HepG2 (cell line): Measurements from ENCODE around the gene IGLON5. TPM values are rescaled to one million over a fixed set of nuclear protein-coding genes. Genes with fewer than 3 reads are reported as not detected.

ENCODE experiments used
- ATAC-seq: fragments of 200-7000 bp; cut with Tn5 transposase; 3 replicates; pipeline ENCODE4 v1.9.1; 2020; ENCODE audit warnings: mild to moderate bottlenecking, moderate library complexity
- BruUV-seq: library from RNA; stranded (reverse); fragments of 400-500 nt; replicated peaks from 2 replicates; lab custom pipeline; 2021; lab: Mats Ljungman, UMichigan
- CTCF ChIA-PET: fragments of 300-600 bp; formaldehyde crosslinking; extraction: SDS; loops from one replicate; lab custom pipeline; 2021; ENCODE audit warnings: low total read pairs, inconsistent platforms, low intra/inter-chr PET ratio; lab: Yijun Ruan, JAX
- POLR2A ChIA-PET: fragments of 350-600 bp; sonication (Branson Sonifier 250); formaldehyde crosslinking; loops from one replicate; lab custom pipeline; 2020; ENCODE audit warnings: antibody characterized with exemption, inconsistent platforms; lab: Yijun Ruan, JAX
- DNase-seq: peaks from one replicate; pipeline ENCODE4 v3.0.0-alpha.2; 2015; ENCODE audit warnings: low spot score
- FAIRE-seq: peaks from 3 replicates; lab custom pipeline; 2011; peaks lifted over from hg19 to GRCh38; lab: Jason Lieb, UNC
- H2AFZ ChIP-seq: one replicate; pipeline ENCODE4 v1.6.1; 2011; ENCODE audit warnings: low read length, inconsistent platforms
- H3K27ac ChIP-seq: fragments of 300-600 bp; 3 replicates; pipeline ENCODE4 v1.8.0; 2011; ENCODE audit warnings: mixed run types, mild to moderate bottlenecking, mixed read lengths, low read length, inconsistent platforms; ENCODE audit not compliant: insufficient read depth; ENCODE audit errors: extremely low read length
- H3K27me3 ChIP-seq, 2 experiments: fragments of 200-600 bp in 1 of 2; 2 replicates in 1 of 2; 3 replicates in 1 of 2; pipeline versions ENCODE4 v1.6.0 to v1.8.0; 2011; ENCODE audit warnings: low read length in 2 of 2, mild to moderate bottlenecking in 2 of 2, moderate library complexity in 2 of 2, inconsistent platforms in 1 of 2; ENCODE audit not compliant: insufficient read depth in 2 of 2, control insufficient read depth in 1 of 2
- H3K36me3 ChIP-seq, 2 experiments: fragments of 200-600 bp in 1 of 2; replicated peaks in 1 of 2; 2 replicates in 1 of 2; 3 replicates in 1 of 2; pipeline versions ENCODE4 v1.5.1 to v1.8.0; 2011; ENCODE audit warnings: low read length in 2 of 2, inconsistent platforms in 1 of 2; ENCODE audit not compliant: insufficient read depth in 2 of 2, control insufficient read depth in 1 of 2
- H3K4me1 ChIP-seq: 2 replicates; pipeline ENCODE4 v1.5.1; 2012; ENCODE audit warnings: low read length, inconsistent platforms; ENCODE audit not compliant: insufficient read depth
- H3K4me2 ChIP-seq: 2 replicates; pipeline ENCODE4 v1.6.0; 2011; ENCODE audit warnings: low read depth, low read length, inconsistent platforms
- H3K4me3 ChIP-seq, 3 experiments: fragments of 200-600 bp in 1 of 3; sonication (generic), shearing (Covaris generic) in 1 of 3; replicated peaks in 1 of 3; 2 replicates each; pipeline ENCODE4 v1.5.1; 2011 to 2016; ENCODE audit warnings: low read length in 3 of 3, inconsistent platforms in 2 of 3, low read depth in 2 of 3, mild to moderate bottlenecking in 2 of 3, control low read depth in 1 of 3, mixed read lengths in 1 of 3; ENCODE audit not compliant: insufficient read depth in 1 of 3
- H3K79me2 ChIP-seq: one replicate; pipeline ENCODE4 v1.6.1; 2011; ENCODE audit warnings: low read length, inconsistent platforms; ENCODE audit not compliant: insufficient read depth
- H3K9ac ChIP-seq: 2 replicates; pipeline ENCODE4 v1.6.0; 2011; ENCODE audit warnings: mild to moderate bottlenecking, low read depth, low read length, inconsistent platforms; ENCODE audit not compliant: insufficient read depth
- H3K9me3 ChIP-seq: 2 replicates; pipeline ENCODE4 v1.5.1; 2012; ENCODE audit warnings: mild to moderate bottlenecking, low read length
- H4K20me1 ChIP-seq: 2 replicates; pipeline ENCODE4 v1.6.0; 2011; ENCODE audit warnings: inconsistent platforms, mild to moderate bottlenecking, low read length, moderate library complexity; ENCODE audit not compliant: insufficient read depth
- CCAR2 ChIP-seq: fragments of 200-400 bp; formaldehyde crosslinking; optimal IDR thresholded peaks from 2 replicates; pipeline ENCODE3; 2018; ENCODE audit warnings: low read depth, mild to moderate bottlenecking, low read length, moderate library complexity
- DMAP1 ChIP-seq: IDR thresholded peaks from 2 replicates; pipeline ENCODE4 v1.6.1; 2016
- FOXK2 ChIP-seq: fragments of 450-650 bp; IDR thresholded peaks from 2 replicates; pipeline ENCODE4 v1.6.1; 2016
- IRX3 ChIP-seq: sonication (generic); formaldehyde crosslinking; IDR thresholded peaks from 2 replicates; pipeline ENCODE4 v1.8.1; 2023; ENCODE audit warnings: mild to moderate bottlenecking, low read depth, missing genetic modification reagents, borderline replicate concordance
- MEF2D ChIP-seq: sonication (generic); formaldehyde crosslinking; IDR thresholded peaks from 2 replicates; pipeline ENCODE4 v1.5.1; 2020; ENCODE audit warnings: mild to moderate bottlenecking, missing genetic modification reagents
- NCOR1 ChIP-seq: fragments of 200-600 bp; sonication (generic); IDR thresholded peaks from 2 replicates; pipeline ENCODE4 v1.7.0; 2017; ENCODE audit warnings: antibody characterized with exemption, low read length, borderline replicate concordance
- NPAS2 ChIP-seq: sonication (generic); formaldehyde crosslinking; IDR thresholded peaks from 2 replicates; pipeline ENCODE4 v1.8.0; 2022; ENCODE audit warnings: mild to moderate bottlenecking, missing genetic modification reagents, borderline replicate concordance
- PCBP2 ChIP-seq: fragments of 200-400 bp; formaldehyde crosslinking; optimal IDR thresholded peaks from 2 replicates; pipeline ENCODE3; 2018; ENCODE audit warnings: low read length, low read depth; ENCODE audit not compliant: poor library complexity, severe bottlenecking
- POLR2A ChIP-seq, 2 experiments: IDR thresholded peaks; 2 replicates each; pipeline ENCODE4 v1.6.1; 2011; ENCODE audit warnings: low read depth in 2 of 2, low read length in 2 of 2, mild to moderate bottlenecking in 1 of 2, moderate library complexity in 1 of 2; ENCODE audit not compliant: insufficient read depth in 1 of 2
- POLR2G ChIP-seq: fragments of 200-400 bp; formaldehyde crosslinking; IDR thresholded peaks from 2 replicates; pipeline ENCODE4 v1.6.1; 2018; ENCODE audit warnings: mild to moderate bottlenecking, low read depth, low read length, moderate library complexity
- REXO4 ChIP-seq: sonication (generic); formaldehyde crosslinking; IDR thresholded peaks from 2 replicates; pipeline ENCODE4 v1.8.0; 2022; ENCODE audit warnings: missing genetic modification reagents, mild to moderate bottlenecking, borderline replicate concordance
- RNF2 ChIP-seq: fragments of 450-650 bp; conservative IDR thresholded peaks from 2 replicates; pipeline ENCODE4 v1.6.1; 2016; ENCODE audit warnings: low read depth
- ZNF274 ChIP-seq: sonication (generic); formaldehyde crosslinking; IDR thresholded peaks from 2 replicates; pipeline ENCODE4 v1.5.1; 2020; ENCODE audit warnings: mild to moderate bottlenecking, missing genetic modification reagents
- ZNF563 ChIP-seq: sonication (generic); formaldehyde crosslinking; IDR thresholded peaks from 2 replicates; pipeline ENCODE4 v1.8.0; 2022; ENCODE audit warnings: mild to moderate bottlenecking, moderate library complexity, missing genetic modification reagents
- ZNF839 ChIP-seq: sonication (generic); formaldehyde crosslinking; IDR thresholded peaks from 2 replicates; pipeline ENCODE4 v1.4.0; 2020; ENCODE audit warnings: missing genetic modification reagents, mild to moderate bottlenecking, borderline replicate concordance
- WGBS: methylation state at CpG from one replicate; pipeline ENCODE4 v1.1.6; 2017; ENCODE audit warnings: low lambda C conversion rate; 5-methylcytosine and 5-hydroxymethylcytosine counted together
- in situ Hi-C: cut with HindIII; loops from 2 replicates; pipeline ENCODE4 v1.10.0; 2017; ENCODE audit warnings: low pct_unique_long_range_greater_than_20kb; ENCODE audit not compliant: extremely low pct_ligation_motif_present
- intact Hi-C: fragments of 100-400 bp; cut with micrococcal nuclease; formaldehyde crosslinking; loops from one replicate; pipeline ENCODE4 v1.10.0; 2022; ENCODE audit not compliant: unreplicated experiment
- polyA plus RNA-seq, 8 experiments: library from polyadenylated mRNA; depleted of rRNA in 3 of 8; stranded (reverse) in 7 of 8; unstranded in 1 of 8; fragments of >200 nt; fragmentation: Illumina TruSeq in 4 of 8; extraction: Trizol in 4 of 8; gene quantifications; 2 replicates each; pipeline versions ENCODE4 v1.2.1 to v1.2.3, GENCODE V29; 2011 to 2016; ENCODE audit warnings: low read depth in 4 of 8, missing spikeins in 1 of 8, mixed read lengths in 1 of 8; ENCODE audit not compliant: insufficient read depth in 1 of 8
- total RNA-seq, 5 experiments: library from RNA; depleted of rRNA; stranded (reverse); fragments of >200 nt; fragmentation: Illumina TruSeq; extraction: Trizol; gene quantifications; 2 replicates each; pipeline ENCODE4 v1.2.3, GENCODE V29; 2016; ENCODE audit warnings: low read depth in 1 of 5
- TF ChIP-seq, protein P1 (sequence below): sonication (generic); formaldehyde crosslinking; IDR thresholded peaks from 2 replicates; pipeline ENCODE4 v1.8.0; 2022; ENCODE audit warnings: low read depth, missing genetic modification reagents
- TF ChIP-seq, protein P2 (sequence below): IDR thresholded peaks from 2 replicates; pipeline ENCODE4 v1.6.1; 2012; ENCODE audit warnings: low read length, improper control_type of control experiment

IGLON5 gene
- total and polyA plus RNA-seq, 2 of the 13 experiments (the other 11 are each of a cell fraction or from before 2014, with no cell fraction given): 0.04 to 5.7 TPM

DNA sequence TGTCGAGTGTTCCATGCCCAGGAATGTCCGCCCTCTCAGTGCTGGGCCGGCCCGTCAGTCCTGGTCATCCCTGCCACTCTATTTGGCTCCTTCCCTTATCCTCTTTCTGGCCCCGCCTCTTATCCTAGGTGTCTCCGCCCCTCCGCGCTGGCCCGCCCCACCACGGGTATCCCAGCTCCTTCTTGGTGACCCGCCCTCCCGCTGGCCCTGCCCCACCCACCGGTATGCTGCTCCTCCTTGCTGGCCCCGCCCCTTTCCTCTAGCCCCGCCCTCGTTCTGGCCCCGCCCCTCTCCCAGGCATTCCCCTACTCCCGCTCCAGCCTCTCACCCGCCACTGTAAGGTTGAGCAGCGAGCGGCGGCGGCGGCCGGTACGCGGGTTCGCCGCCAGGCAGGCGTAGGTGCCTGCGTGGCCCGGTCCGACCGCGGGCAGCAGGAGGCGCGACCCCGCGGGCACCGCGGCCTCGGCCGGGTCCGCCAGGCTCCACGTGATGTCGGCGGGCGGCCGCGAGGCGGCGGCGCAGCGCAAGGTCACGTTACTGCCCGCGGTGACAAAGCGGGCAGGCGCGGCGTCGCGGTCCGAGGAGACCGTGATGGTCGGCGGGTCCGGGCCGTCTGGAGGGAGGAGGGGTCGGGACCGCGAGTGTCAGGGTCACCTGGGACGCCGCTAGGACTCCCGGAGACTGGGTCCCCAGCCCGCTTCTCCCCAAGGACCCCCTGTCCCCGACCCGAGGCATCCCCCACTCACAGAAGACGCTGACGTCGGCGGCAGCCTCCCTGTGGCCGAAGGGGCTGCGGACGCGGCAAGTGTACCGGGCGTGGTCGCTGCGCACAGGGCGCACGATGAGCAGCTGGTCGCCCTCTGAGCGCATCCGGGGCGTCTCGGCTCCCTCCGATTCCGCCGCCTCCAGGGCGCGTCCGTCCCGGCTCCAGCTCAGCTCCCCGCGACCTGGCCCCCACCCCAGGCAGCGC, 28.5 kb downstream of the IGLON5 start:
- Histone ChIP-seq H3K27me3 (no peaks in the 10 kb centered on the region), H3K27ac (peak overlapping the region; percentile 67), H3K4me3 (peak overlapping the region; percentile 45 to 80 (median 80); a peak in 5 of 6 replicates), H3K9ac (peak overlapping the region; percentile 73), H3K79me2 (no peaks in the 10 kb centered on the region), H3K9me3 (no peaks in the 10 kb centered on the region), H2AFZ (no peak overlapping the region), H3K36me3 (peaks cover 4 to 8% of the 10 kb centered on the region in 2 experiments; a peak in 4 of 5 replicates), H3K4me1 (peaks cover 55% of the 10 kb centered on the region), H4K20me1 (peaks cover 9% of the 10 kb centered on the region; the same call in 1 of the 2 replicates), H3K4me2 (peak overlapping the region; percentile 86)
- in situ Hi-C loops: loop anchor here (5.0 kb wide), 1 partner anchor 57 kb away; no protein-coding TSS in a partner anchor
- peak; percentile 51 for ATAC-seq
- FAIRE-seq: no peak
- 64% methylated on average over 82 of the region's 107 CpGs for WGBS
- DNase-seq: peak; percentile 82
- intact Hi-C loops: loop anchor here (1.0 to 2.0 kb wide), 3 partner anchors 23 to 99 kb away; no protein-coding TSS in a partner anchor
- TSS peak; percentile 72 for BruUV-seq
- CTCF ChIA-PET: interaction anchor here (1.0 to 3.1 kb wide), 5 partner anchors 27 to 99 kb away, joined by 3 to 38 read pairs (median 9); no protein-coding TSS in a partner anchor
- POLR2A ChIA-PET: interaction anchor here (0.6 to 6.9 kb wide), 17 partner anchors 11 to 256 kb away, joined by 3 to 211 read pairs (median 7); partner anchors contain the start of genes ETFB, LIM2 and NKG7
- no peak for TF ChIP-seq ZNF274 (CRISPR knock-in tag)
- TF ChIP-seq, protein P1, sequence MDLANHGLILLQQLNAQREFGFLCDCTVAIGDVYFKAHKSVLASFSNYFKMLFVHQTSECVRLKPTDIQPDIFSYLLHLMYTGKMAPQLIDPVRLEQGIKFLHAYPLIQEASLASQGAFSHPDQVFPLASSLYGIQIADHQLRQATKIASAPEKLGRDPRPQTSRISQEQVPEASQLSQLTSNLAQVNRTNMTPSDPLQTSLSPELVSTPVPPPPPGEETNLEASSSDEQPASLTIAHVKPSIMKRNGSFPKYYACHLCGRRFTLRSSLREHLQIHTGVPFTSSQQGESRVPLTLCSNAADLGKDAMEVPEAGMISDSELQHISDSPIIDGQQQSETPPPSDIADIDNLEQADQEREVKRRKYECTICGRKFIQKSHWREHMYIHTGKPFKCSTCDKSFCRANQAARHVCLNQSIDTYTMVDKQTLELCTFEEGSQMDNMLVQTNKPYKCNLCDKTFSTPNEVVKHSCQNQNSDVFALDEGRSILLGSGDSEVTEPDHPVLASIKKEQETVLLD (CRISPR knock-in tag): peak; percentile 65
- peak; percentile 63; the same call in 1 of the 2 replicates for TF ChIP-seq IRX3 (CRISPR knock-in tag)
- TF ChIP-seq NCOR1: no peak
- no peak for TF ChIP-seq NPAS2 (CRISPR knock-in tag)
- no peak for TF ChIP-seq REXO4 (CRISPR knock-in tag)
- no peak for TF ChIP-seq MEF2D (CRISPR knock-in tag)
- no peak for TF ChIP-seq ZNF839
- TF ChIP-seq ZNF563: 0 out of 2 replicates have a peak, but pooled peaks have one; percentile 33
- peak; percentile 15 to 78; a peak in 2 of 4 replicates for TF ChIP-seq POLR2A (IDR thresholded peaks at IDR 0.05; ENCODE audit: insufficient read depth in 1 of 2, low read depth in 2 of 2, low read length in 2 of 2)
- no peak for TF ChIP-seq DMAP1 (CRISPR knock-in tag)
- TF ChIP-seq PCBP2: no peak
- TF ChIP-seq POLR2G: peak; percentile 46; the same call in 1 of the 2 replicates
- TF ChIP-seq RNF2: peak; percentile 66; the same call in 1 of the 2 replicates
- TF ChIP-seq FOXK2: no peak
- no peak for TF ChIP-seq CCAR2
- TF ChIP-seq, protein P2, sequence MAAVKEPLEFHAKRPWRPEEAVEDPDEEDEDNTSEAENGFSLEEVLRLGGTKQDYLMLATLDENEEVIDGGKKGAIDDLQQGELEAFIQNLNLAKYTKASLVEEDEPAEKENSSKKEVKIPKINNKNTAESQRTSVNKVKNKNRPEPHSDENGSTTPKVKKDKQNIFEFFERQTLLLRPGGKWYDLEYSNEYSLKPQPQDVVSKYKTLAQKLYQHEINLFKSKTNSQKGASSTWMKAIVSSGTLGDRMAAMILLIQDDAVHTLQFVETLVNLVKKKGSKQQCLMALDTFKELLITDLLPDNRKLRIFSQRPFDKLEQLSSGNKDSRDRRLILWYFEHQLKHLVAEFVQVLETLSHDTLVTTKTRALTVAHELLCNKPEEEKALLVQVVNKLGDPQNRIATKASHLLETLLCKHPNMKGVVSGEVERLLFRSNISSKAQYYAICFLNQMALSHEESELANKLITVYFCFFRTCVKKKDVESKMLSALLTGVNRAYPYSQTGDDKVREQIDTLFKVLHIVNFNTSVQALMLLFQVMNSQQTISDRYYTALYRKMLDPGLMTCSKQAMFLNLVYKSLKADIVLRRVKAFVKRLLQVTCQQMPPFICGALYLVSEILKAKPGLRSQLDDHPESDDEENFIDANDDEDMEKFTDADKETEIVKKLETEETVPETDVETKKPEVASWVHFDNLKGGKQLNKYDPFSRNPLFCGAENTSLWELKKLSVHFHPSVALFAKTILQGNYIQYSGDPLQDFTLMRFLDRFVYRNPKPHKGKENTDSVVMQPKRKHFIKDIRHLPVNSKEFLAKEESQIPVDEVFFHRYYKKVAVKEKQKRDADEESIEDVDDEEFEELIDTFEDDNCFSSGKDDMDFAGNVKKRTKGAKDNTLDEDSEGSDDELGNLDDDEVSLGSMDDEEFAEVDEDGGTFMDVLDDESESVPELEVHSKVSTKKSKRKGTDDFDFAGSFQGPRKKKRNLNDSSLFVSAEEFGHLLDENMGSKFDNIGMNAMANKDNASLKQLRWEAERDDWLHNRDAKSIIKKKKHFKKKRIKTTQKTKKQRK: no peak
